ENCODE data around the gene FLT3. TPM values are rescaled to one million over a fixed set of nuclear protein-coding genes. Genes with fewer than 3 reads are reported as not detected.
A peak's percentile ranks its signal among the peaks of the same experiment; 100 is the strongest.

Gene FLT3
- total and polyA plus RNA-seq, 2 donors from 2014 or later = 2.9 TPM; not detected in 1

DNA sequence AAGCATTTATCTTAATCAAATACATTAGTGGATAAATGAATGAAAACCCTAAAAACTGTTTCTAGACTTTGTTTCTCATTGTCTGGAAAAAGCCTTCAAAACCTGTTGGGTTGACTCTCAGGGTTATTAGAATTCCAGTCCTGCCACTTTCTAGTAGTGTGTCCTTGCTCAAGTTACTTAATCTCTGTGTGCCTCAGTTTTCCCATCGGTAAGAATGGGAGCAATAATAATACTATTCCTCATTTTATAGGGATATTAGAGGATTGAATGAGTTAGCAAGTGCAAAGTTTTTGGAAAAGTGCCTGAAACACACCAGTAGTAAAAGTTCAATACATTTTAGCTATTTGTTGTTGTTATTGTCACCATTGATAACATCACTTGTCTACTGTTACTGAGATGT is 114.8 kb downstream of the FLT3 start:
- intact Hi-C loops (cut with DNase I) = loop anchor here (10.0 kb wide), 1 partner anchor 621 kb away; no protein-coding TSS in a partner anchor
- Histone ChIP-seq H3K27ac (ENCODE audit: low read depth in 2 of 2, low read length in 2 of 2) (no peak overlapping the region), H3K36me3 (ENCODE audit: control insufficient read depth in 2 of 3, insufficient read depth in 3 of 3, low read length in 3 of 3) (no peaks in the 10 kb centered on the region), H3K9ac (ENCODE audit: low read length in 3 of 3) (no peak overlapping the region), H3K9me3 (ENCODE audit: control insufficient read depth in 2 of 3, insufficient read depth in 1 of 3, low read length in 3 of 3) (no peaks in the 10 kb centered on the region), H3K27me3 (ENCODE audit: control insufficient read depth, insufficient read depth, low read length) (peaks cover 26% of the 10 kb centered on the region), H3K4me1 (ENCODE audit: control insufficient read depth in 2 of 3, insufficient read depth in 2 of 3, low read depth in 1 of 3, low read length in 3 of 3) (peaks cover 0 to 3% (median 0%) of the 10 kb centered on the region in 3 donors), H3K4me3 (ENCODE audit: low read length in 3 of 3) (no peak overlapping the region)
- FAIRE-seq (no peak), DNase-seq (no peak)
- TF ChIP-seq, protein P1, sequence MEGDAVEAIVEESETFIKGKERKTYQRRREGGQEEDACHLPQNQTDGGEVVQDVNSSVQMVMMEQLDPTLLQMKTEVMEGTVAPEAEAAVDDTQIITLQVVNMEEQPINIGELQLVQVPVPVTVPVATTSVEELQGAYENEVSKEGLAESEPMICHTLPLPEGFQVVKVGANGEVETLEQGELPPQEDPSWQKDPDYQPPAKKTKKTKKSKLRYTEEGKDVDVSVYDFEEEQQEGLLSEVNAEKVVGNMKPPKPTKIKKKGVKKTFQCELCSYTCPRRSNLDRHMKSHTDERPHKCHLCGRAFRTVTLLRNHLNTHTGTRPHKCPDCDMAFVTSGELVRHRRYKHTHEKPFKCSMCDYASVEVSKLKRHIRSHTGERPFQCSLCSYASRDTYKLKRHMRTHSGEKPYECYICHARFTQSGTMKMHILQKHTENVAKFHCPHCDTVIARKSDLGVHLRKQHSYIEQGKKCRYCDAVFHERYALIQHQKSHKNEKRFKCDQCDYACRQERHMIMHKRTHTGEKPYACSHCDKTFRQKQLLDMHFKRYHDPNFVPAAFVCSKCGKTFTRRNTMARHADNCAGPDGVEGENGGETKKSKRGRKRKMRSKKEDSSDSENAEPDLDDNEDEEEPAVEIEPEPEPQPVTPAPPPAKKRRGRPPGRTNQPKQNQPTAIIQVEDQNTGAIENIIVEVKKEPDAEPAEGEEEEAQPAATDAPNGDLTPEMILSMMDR (IDR thresholded peaks at IDR 0.05; ENCODE audit: borderline replicate concordance, extremely low read depth, insufficient read depth) = no peak

DNA sequence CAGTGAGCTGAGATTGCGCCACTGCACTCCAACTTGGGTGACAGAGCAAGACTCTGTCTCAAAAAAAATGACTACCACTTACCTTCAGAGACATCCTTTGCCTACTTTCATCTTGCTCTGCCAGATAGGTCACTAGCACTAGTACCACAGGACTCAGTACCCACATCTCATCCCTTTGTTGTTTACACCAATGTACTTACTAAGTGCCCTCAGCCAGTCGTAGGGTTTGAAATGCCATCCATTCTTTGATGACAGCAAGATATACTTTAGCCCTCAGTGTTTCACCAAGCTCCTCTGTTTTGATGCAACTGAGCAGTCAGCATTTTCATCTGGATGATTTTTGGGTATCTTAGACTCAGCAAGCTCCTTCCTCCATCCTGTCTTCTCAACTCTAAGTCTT is 118.0 kb downstream of the FLT3 start:
- no peak for FAIRE-seq
- intact Hi-C loops (cut with DNase I) = loop anchor here (10.0 kb wide), 1 partner anchor 618 kb away; no protein-coding TSS in a partner anchor
- Histone ChIP-seq H3K9ac (ENCODE audit: low read length in 3 of 3) (no peak overlapping the region), H3K36me3 (ENCODE audit: control insufficient read depth in 2 of 3, insufficient read depth in 3 of 3, low read length in 3 of 3) (no peaks in the 10 kb centered on the region), H3K4me3 (ENCODE audit: low read length in 3 of 3) (no peak overlapping the region), H3K9me3 (ENCODE audit: control insufficient read depth in 2 of 3, insufficient read depth in 1 of 3, low read length in 3 of 3) (no peaks in the 10 kb centered on the region), H3K27ac (ENCODE audit: low read depth in 2 of 2, low read length in 2 of 2) (no peak overlapping the region), H3K27me3 (ENCODE audit: control insufficient read depth, insufficient read depth, low read length) (peaks cover 47% of the 10 kb centered on the region), H3K4me1 (ENCODE audit: control insufficient read depth in 2 of 3, insufficient read depth in 2 of 3, low read depth in 1 of 3, low read length in 3 of 3) (peaks cover 0 to under 1% (median 0%) of the 10 kb centered on the region in 3 donors)
- no peak for DNase-seq
- TF ChIP-seq, protein P1 (IDR thresholded peaks at IDR 0.05; ENCODE audit: borderline replicate concordance, extremely low read depth, insufficient read depth) = no peak

DNA sequence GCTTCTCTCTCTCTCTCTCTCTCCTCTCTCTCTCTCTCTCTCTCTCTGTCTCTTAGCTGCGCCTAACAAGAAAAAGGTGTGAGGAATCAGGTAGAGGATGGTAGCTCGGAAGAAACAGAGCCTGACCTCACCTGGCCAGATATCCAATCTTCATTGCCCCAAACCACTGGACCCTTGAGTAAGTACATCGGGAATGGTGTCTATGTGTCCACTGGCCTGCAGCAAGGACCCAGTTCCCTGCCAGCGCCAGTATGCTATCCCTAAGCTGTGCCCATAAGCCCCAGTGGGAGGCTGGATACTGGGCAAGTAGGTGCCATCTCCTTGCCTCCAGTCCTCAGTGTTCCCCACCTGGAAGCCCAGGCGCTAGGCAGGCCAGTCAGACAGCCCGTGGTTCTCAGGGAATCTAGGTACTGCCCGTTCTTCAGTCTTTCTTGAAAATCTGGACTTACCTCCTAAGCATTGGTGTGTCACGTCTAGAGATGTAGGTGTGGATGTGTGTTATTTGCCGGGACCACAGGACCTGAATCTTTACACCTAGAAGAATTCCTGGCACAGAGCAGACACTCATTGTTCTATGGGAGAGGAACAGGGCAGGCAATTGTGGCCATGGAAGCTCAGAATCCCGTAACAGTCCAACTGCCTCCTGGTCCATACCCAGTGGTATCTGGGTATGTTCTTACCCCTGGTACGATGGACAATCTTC is 119.2 kb downstream of the FLT3 start:
- Histone ChIP-seq H3K4me3 (ENCODE audit: low read length in 3 of 3) (peak overlapping the region in 1 of 3 donors; percentile 49), H3K4me1 (ENCODE audit: control insufficient read depth in 2 of 3, insufficient read depth in 2 of 3, low read depth in 1 of 3, low read length in 3 of 3) (no peaks in the 10 kb centered on the region), H3K9ac (ENCODE audit: low read length in 3 of 3) (no peak overlapping the region), H3K27me3 (ENCODE audit: control insufficient read depth, insufficient read depth, low read length) (peaks cover 55% of the 10 kb centered on the region), H3K36me3 (ENCODE audit: control insufficient read depth in 2 of 3, insufficient read depth in 3 of 3, low read length in 3 of 3) (no peaks in the 10 kb centered on the region), H3K27ac (ENCODE audit: low read depth in 2 of 2, low read length in 2 of 2) (no peak overlapping the region), H3K9me3 (ENCODE audit: control insufficient read depth in 2 of 3, insufficient read depth in 1 of 3, low read length in 3 of 3) (no peaks in the 10 kb centered on the region)
- TF ChIP-seq, protein P1 (IDR thresholded peaks at IDR 0.05; ENCODE audit: borderline replicate concordance, extremely low read depth, insufficient read depth) = no peak
- no peak for DNase-seq
- intact Hi-C loops (cut with DNase I) = loop anchor here (10.0 kb wide), 1 partner anchor 616 kb away; no protein-coding TSS in a partner anchor
- FAIRE-seq = no peak

All from kidney (tissue), 14 donors.